DOHH2 (cell line): Measurements from ENCODE around the gene SLC1A2.

Experiments
- H3F3A ChIP-seq: fragments of 200-600 bp; sonication (generic), shearing (Covaris generic); 2 replicates; pipeline ENCODE4 v1.6.0; 2016; ENCODE audit warnings: antibody characterized with exemption, mild to moderate bottlenecking; ENCODE audit not compliant: control insufficient read depth, insufficient read depth
- H3K27ac ChIP-seq: fragments of 200-600 bp; sonication (generic); 2 replicates; pipeline ENCODE4 v1.5.1; 2014; ENCODE audit warnings: low read depth, mild to moderate bottlenecking, low read length, moderate library complexity
- H3K27me3 ChIP-seq: fragments of 200-600 bp; sonication (generic); 2 replicates; pipeline ENCODE4 v1.6.1; 2014; ENCODE audit warnings: mild to moderate bottlenecking, low read length, mixed read lengths; ENCODE audit not compliant: control insufficient read depth
- H3K36me3 ChIP-seq: fragments of 200-600 bp; sonication (generic); 2 replicates; pipeline ENCODE4 v1.6.1; 2014; ENCODE audit warnings: mild to moderate bottlenecking, low read length, moderate library complexity, mixed read lengths; ENCODE audit not compliant: control insufficient read depth
- H3K4me1 ChIP-seq: fragments of 200-600 bp; sonication (generic); 2 replicates; pipeline ENCODE4 v1.6.1; 2014; ENCODE audit warnings: mild to moderate bottlenecking, low read length, mixed read lengths; ENCODE audit not compliant: control insufficient read depth
- H3K4me2 ChIP-seq: fragments of 200-600 bp; sonication (generic); 2 replicates; pipeline ENCODE4 v1.6.0; 2014; ENCODE audit warnings: mild to moderate bottlenecking, low read length, moderate library complexity
- H3K4me3 ChIP-seq: fragments of 200-600 bp; sonication (generic); 2 replicates; pipeline ENCODE4 v1.5.1; 2014; ENCODE audit warnings: mild to moderate bottlenecking, low read length, mixed read lengths
- H3K79me2 ChIP-seq: fragments of 200-600 bp; sonication (generic); 2 replicates; pipeline ENCODE4 v1.6.1; 2014; ENCODE audit warnings: mild to moderate bottlenecking, low read length, mixed read lengths; ENCODE audit not compliant: control insufficient read depth
- H3K9me2 ChIP-seq: fragments of 200-600 bp; sonication (generic); replicated peaks from 2 replicates; pipeline ENCODE4 v1.6.1; 2014; ENCODE audit warnings: mild to moderate bottlenecking, low read length, mixed read lengths; ENCODE audit not compliant: control insufficient read depth
- H3K9me3 ChIP-seq: fragments of 200-600 bp; sonication (generic); 2 replicates; pipeline ENCODE4 v1.6.1; 2014; ENCODE audit warnings: antibody characterized with exemption, low read length, mixed read lengths; ENCODE audit not compliant: control insufficient read depth, insufficient read depth
- H4K20me1 ChIP-seq: fragments of 200-600 bp; sonication (generic); 2 replicates; pipeline ENCODE4 v1.6.0; 2014; ENCODE audit warnings: low read depth, mild to moderate bottlenecking, antibody characterized with exemption, low read length, moderate library complexity; ENCODE audit not compliant: control insufficient read depth, insufficient read depth
- EZH2phosphoT487 ChIP-seq: fragments of 200-600 bp; sonication (generic); IDR thresholded peaks from 2 replicates; pipeline ENCODE4 v1.6.1; 2017; ENCODE audit warnings: borderline replicate concordance, mild to moderate bottlenecking, antibody characterized with exemption, low read length, moderate library complexity, mixed read lengths
- TF ChIP-seq, protein P1 (sequence below): fragments of 200-600 bp; sonication (generic); IDR thresholded peaks from one replicate; pipeline ENCODE4 v1.5.1; 2014; ENCODE audit warnings: antibody characterized with exemption, mild to moderate bottlenecking, low read depth, low read length; ENCODE audit not compliant: poor library complexity, severe bottlenecking

The SLC1A2 gene

DNA sequence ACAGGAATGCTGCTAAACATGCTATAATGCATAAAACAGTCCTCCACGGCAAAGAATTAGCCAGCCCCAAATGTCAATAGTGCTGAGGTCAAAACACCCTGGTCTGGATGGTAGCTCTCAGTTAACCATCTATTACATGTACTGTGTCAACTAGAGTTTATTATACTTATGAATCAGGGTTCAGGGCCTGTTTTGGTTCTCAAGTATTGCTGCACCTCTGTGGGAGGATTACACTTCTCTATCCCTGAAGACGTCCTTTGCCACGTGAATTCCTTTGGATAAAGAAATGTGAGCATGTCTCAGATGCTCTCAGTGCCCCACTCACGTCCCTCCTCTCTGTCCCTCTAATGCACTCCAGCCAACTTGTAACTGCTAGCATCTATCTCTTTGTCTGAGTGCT lies 53.4 kb downstream of the SLC1A2 start:
- no peaks in the 10 kb centered on the region for H3K36me3 ChIP-seq

GRCh38 chr11:35365395-35365794 lies 54.0 kb downstream of the SLC1A2 start:
- no peaks in the 10 kb centered on the region for H3K79me2 ChIP-seq
- H3F3A ChIP-seq: no peaks in the 10 kb centered on the region
- H3K4me1 ChIP-seq: no peaks in the 10 kb centered on the region
- no peak overlapping the region for H3K4me2 ChIP-seq
- H3K9me3 ChIP-seq: no peaks in the 10 kb centered on the region
- H3K27ac ChIP-seq: no peak overlapping the region
- TF ChIP-seq EZH2phosphoT487: no peak
- TF ChIP-seq, protein P1, sequence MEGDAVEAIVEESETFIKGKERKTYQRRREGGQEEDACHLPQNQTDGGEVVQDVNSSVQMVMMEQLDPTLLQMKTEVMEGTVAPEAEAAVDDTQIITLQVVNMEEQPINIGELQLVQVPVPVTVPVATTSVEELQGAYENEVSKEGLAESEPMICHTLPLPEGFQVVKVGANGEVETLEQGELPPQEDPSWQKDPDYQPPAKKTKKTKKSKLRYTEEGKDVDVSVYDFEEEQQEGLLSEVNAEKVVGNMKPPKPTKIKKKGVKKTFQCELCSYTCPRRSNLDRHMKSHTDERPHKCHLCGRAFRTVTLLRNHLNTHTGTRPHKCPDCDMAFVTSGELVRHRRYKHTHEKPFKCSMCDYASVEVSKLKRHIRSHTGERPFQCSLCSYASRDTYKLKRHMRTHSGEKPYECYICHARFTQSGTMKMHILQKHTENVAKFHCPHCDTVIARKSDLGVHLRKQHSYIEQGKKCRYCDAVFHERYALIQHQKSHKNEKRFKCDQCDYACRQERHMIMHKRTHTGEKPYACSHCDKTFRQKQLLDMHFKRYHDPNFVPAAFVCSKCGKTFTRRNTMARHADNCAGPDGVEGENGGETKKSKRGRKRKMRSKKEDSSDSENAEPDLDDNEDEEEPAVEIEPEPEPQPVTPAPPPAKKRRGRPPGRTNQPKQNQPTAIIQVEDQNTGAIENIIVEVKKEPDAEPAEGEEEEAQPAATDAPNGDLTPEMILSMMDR: no peak
- no peaks in the 10 kb centered on the region for H3K27me3 ChIP-seq
- no peaks in the 10 kb centered on the region for H4K20me1 ChIP-seq
- no peaks in the 10 kb centered on the region for H3K36me3 ChIP-seq
- no peaks in the 10 kb centered on the region for H3K9me2 ChIP-seq
- no peak overlapping the region for H3K4me3 ChIP-seq

More for the DNA sequence above, 53.4 kb downstream of the SLC1A2 start:
- Histone ChIP-seq H3K4me2 (no peak overlapping the region), H3K4me3 (no peak overlapping the region), H3K27me3 (no peaks in the 10 kb centered on the region), H4K20me1 (no peaks in the 10 kb centered on the region), H3F3A (no peaks in the 10 kb centered on the region), H3K79me2 (no peaks in the 10 kb centered on the region), H3K27ac (no peak overlapping the region), H3K9me3 (no peaks in the 10 kb centered on the region), H3K4me1 (no peaks in the 10 kb centered on the region), H3K9me2 (no peaks in the 10 kb centered on the region)
- no peak for TF ChIP-seq EZH2phosphoT487
- TF ChIP-seq, protein P1: no peak

DNA sequence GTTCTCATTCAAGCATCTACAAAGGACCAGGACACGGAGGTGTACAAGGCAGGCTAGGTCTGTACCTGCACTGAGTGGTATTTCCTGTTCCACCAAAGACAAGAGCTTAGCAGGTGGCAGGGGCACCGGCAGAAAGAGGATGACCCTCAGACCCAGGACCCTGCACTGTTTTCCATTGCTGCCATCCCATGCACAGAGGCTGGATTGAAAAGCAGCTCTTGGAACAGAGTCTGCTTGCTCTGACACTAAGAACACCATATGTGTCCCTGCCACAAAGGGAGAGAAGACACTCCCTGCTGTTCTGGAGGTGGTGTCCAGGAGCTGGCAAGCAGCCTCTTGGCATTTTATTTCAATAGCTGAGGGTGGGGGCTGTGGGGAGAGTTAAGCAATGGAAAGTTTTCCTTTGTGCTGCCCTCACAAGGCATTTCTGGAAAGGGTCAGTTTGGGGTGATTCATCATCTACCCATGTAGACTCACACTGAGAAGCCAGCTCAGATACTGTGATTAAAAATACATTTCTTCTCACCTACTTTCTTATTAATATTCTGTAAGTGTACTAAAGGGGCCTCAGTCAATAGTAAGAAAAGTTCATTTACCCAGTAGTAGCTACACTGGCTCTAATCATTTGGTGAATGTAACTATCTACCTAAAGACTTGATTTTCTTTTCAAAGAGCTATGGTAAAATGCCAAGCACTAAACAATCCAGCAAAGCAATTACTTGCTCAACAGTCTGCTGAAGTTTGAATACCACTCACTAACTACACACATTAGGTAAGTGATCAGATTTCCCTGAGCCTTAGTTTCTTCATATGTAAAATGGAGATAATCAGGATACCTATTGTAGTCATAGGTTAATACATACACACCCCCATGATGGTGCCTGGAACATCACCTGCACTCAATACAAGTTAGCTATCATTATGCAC lies 55.2 kb downstream of the SLC1A2 start:
- Histone ChIP-seq H3K4me1 (no peaks in the 10 kb centered on the region), H4K20me1 (no peaks in the 10 kb centered on the region), H3F3A (no peaks in the 10 kb centered on the region), H3K4me2 (no peak overlapping the region), H3K27ac (no peak overlapping the region), H3K9me2 (no peaks in the 10 kb centered on the region), H3K27me3 (no peaks in the 10 kb centered on the region), H3K9me3 (no peaks in the 10 kb centered on the region), H3K79me2 (no peaks in the 10 kb centered on the region), H3K4me3 (no peak overlapping the region), H3K36me3 (no peaks in the 10 kb centered on the region)
- TF ChIP-seq EZH2phosphoT487: no peak
- TF ChIP-seq, protein P1: no peak
